Neural progenitor cell (in vitro differentiated cells): ENCODE measurements around the gene SINHCAF.
"Not testable (repeated sequence)": the region's sequence is repeated elsewhere in the genome, so short reads cannot be mapped to it uniquely, and the experiment has no call there.

ENCODE experiments used
- CTCF ChIP-seq: fragments of 200-600 bp; sonication (generic); IDR thresholded peaks from 2 replicates; pipeline ENCODE4 v1.5.1; 2017; ENCODE audit warnings: antibody characterized with exemption, mild to moderate bottlenecking
- EZH2 ChIP-seq: fragments of 200-600 bp; sonication (generic); IDR thresholded peaks from 2 replicates; pipeline ENCODE4 v1.6.1; 2017; ENCODE audit warnings: antibody characterized with exemption, mild to moderate bottlenecking, moderate library complexity
- EZH2phosphoT487 ChIP-seq: fragments of 200-600 bp; sonication (generic); IDR thresholded peaks from 2 replicates; pipeline ENCODE4 v1.6.1; 2017; ENCODE audit warnings: antibody characterized with exemption

DNA sequence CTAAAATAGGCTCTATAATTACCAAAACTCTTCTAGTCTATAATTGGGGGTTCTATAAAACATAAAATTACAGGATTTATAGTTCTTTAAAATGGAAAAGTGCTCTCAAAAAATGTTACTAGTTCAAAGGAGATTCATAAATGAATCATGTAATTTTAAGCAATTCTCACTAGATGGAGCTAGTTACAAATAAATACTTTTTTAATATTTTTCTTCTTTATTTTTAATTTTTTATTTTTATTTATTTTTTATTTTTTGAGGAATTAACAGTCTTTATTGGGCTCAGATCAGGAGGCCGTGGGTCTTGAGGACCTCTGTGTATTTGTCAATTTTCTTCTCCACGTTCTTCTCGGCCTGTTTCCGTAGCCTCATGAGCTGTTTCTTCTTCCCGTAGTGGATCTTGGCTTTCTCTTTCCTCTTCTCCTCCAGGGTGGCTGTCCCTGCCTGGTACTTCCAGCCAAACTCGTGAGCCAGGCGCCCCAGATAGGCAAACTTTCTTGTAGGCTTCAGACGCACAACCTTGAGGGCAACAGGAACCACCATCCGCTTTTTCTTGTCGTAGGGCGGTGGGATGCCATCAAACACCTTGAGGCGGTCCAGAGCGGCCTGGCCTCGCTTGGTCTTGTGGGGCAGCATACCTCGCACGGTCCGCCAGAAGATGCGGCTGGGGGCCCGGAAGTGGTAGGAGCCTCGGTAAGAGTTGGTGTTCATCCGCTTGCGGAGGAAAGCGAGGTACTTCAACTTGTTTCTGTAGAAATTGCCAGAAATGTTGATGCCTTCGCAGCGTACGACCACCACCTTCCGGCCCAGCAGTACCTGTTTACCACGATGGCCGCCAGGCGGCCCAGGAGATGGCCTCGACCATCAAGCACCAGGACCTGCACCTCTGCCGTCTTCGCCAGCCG is 74.0 kb downstream of the SINHCAF start:
- TF ChIP-seq CTCF = peak; percentile 48
- not testable (repeated sequence) for TF ChIP-seq EZH2, EZH2phosphoT487
